Fibroblast of villous mesenchyme (primary cell): ENCODE results near the gene MGMT. TPM values are rescaled to one million over a fixed set of nuclear protein-coding genes. Genes with fewer than 3 reads are reported as not detected.

ENCODE experiments used
- DNase-seq: peaks from one replicate; pipeline ENCODE4 v3.0.0-alpha.2; 2010; ENCODE audit warnings: low read depth
- H3K4me3 ChIP-seq: 2 replicates; pipeline ENCODE4 v1.5.1; 2011; ENCODE audit warnings: low read depth, mild to moderate bottlenecking, low read length
- CTCF ChIP-seq: IDR thresholded peaks from 2 replicates; pipeline ENCODE4 v1.5.1; 2012; ENCODE audit warnings: low read depth, mild to moderate bottlenecking, low read length; ENCODE audit not compliant: insufficient read depth
- total RNA-seq: library from RNA; depleted of rRNA; stranded (reverse); fragments of >200 nt; gene quantifications from 2 replicates; pipeline ENCODE4 v1.2.3, GENCODE V29; 2012

Gene MGMT
- total RNA-seq, 1 donor, result 10.4 TPM

DNA sequence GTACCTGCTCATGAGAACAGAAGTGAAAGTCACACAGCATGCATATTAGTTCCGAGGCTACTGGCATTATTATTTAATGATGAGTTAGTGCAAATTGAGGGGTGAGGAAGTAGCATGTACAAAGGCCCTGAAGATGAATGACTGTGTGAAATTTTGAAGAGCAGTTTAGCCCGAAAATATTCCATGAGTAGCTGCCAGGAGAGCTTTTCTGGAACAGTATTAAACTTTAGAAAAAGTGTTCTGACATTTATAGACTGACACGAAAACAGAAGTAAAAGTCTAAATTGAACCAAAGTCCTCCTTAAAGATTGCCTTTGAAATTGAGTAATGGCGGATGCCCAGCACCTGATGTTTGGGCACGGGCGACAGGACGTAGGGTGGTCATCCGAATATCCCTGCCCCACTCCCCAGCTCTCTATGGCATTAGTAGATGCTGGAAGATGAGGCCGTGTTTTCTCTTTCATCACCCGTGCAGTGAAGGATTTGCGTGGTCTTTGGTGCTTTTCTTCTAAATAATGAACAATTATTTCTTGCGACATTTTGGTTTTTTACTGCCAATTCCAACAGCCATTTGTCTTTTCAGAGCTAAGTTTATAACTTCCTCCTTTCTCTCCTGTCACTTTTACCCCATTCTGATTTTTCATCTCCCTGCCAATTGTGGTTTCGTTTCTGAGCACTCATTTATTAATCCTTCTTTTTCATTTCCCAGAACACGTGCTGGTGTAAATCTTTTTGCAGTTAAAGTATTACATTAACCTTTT, 192.6 kb downstream of the MGMT start:
- DNase-seq, result no peak
- no peak overlapping the region for H3K4me3 ChIP-seq
- no peak for TF ChIP-seq CTCF

- no peak for TF ChIP-seq CTCF
- no peak for DNase-seq
These were observed 193.5 kb downstream of the MGMT start for GRCh38 chr10:129660569-129660968.

GRCh38 chr10:129662426-129662825, 195.4 kb downstream of the MGMT start:
- no peak overlapping the region for H3K4me3 ChIP-seq
- DNase-seq, result no peak
- no peak for TF ChIP-seq CTCF

More at GRCh38 chr10:129660569-129660968, 193.5 kb downstream of the MGMT start:
- no peak overlapping the region for H3K4me3 ChIP-seq

DNA sequence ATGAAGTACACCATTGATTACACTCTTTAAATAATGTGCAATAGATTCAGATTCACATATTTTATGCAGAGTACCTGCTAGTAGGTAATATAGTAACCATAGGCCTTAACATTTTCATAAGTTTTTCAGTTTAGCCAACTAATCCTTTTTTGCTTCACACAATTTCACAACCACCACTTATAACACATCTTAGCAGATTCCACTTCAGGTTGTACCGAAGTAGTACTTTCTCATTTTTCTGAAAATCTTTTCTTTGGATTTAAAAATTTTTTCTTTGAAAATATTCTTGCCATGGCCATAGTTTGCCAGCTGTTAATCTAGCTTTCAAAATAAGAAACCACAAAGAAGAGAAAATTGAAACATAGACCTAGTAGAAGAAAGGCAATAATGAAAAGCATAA, 203.1 kb downstream of the MGMT start:
- no peak for DNase-seq
- H3K4me3 ChIP-seq, result no peak overlapping the region
- no peak for TF ChIP-seq CTCF

GRCh38 chr10:129673292-129673691, 206.3 kb downstream of the MGMT start:
- TF ChIP-seq CTCF, result no peak
- no peak for DNase-seq
- no peak overlapping the region for H3K4me3 ChIP-seq

- no peak for DNase-seq
- no peak for TF ChIP-seq CTCF
- H3K4me3 ChIP-seq, result no peak overlapping the region
These were observed 208.2 kb downstream of the MGMT start for GRCh38 chr10:129675027-129675769.
